Natural killer cell treated with Interleukin-12 subunit alpha and Interleukin-12 subunit beta and Interleukin-15 and Interleukin-18, amount 100 ng/mL, for 72 hours (primary cell): Measurements from ENCODE around the gene SIRT7. TPM values are rescaled to one million over a fixed set of nuclear protein-coding genes. Genes with fewer than 3 reads are reported as not detected.

Experiments
- ATAC-seq, 2 donors: fragments of 150-1000 bp; cut with Tn5 transposase in 1 of 2; sonication (Bioruptor Pico), chemical (Tn5 transposase) in 1 of 2; 2 replicates each; pipeline ENCODE4 v1.10.0; 2021
- DNase-seq: peaks from one replicate; pipeline ENCODE4 v3.0.0; 2022; ENCODE audit warnings: low spot score
- H3K27ac Mint-ChIP-seq, 2 donors: 1 replicate in 1 of 2; 2 replicates in 1 of 2; pipeline ENCODE4 v1.8.0; 2022; ENCODE audit warnings: mixed read lengths in 2 of 2, mild to moderate bottlenecking in 1 of 2, moderate library complexity in 1 of 2
- H3K27me3 Mint-ChIP-seq, 2 donors: 1 replicate in 1 of 2; 2 replicates in 1 of 2; pipeline ENCODE4 v1.8.0; 2022; ENCODE audit warnings: mixed read lengths in 2 of 2
- H3K36me3 Mint-ChIP-seq: one replicate; pipeline ENCODE4 v1.8.0; 2022; ENCODE audit warnings: mixed read lengths
- H3K4me1 Mint-ChIP-seq, 2 donors: 1 replicate in 1 of 2; 2 replicates in 1 of 2; pipeline ENCODE4 v1.8.0; 2022; ENCODE audit warnings: low read depth in 2 of 2, mixed read lengths in 2 of 2, mild to moderate bottlenecking in 1 of 2
- H3K4me3 Mint-ChIP-seq: one replicate; pipeline ENCODE4 v1.8.0; 2022; ENCODE audit warnings: mixed read lengths
- H3K9me3 Mint-ChIP-seq: 2 replicates; pipeline ENCODE4 v1.8.0; 2022; ENCODE audit warnings: mixed read lengths
- total RNA-seq, 2 donors: library from RNA; stranded (reverse); gene quantifications; one replicate each; pipeline ENCODE4 v1.2.3, GENCODE V29; 2022

SIRT7 gene
- total RNA-seq, 2 donors from 2014 or later: 69.4 to 77.6 TPM

DNA sequence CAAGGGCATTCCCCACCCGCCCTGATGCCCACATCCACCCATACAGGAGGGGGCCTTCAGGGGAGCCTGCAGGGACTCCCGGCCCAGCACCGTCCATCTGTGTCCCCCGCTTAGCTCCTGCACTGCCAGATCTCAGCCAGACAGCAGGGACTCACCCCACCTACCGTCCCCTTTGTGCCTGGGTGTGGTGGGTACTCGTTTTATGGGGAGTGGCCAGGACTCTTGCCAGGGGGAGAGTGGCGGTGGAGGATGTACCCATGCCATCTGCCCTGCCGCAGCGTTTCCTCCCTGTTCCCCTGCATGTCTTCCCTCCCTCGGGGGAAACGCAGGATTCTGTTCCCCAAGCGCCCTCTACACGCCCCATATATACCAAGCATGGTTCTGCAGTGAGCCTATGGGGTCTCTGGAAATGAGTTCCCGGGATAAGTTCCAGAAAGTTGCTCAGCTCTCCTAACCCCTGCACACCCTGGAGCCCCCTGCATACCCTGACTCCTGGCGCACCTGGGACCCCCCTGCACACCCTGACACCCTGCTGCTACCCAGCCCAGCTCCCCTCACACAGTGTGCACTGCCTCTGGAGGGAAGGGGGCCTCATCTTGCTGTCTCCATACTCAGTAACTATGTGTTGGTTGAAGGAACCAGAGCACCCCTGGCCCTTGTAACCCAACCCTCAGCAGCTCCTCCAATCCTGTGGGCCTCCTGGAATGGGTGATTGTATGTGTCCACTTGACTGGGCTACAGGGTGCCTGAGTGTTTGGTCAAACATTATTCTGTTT lies 13.8 kb upstream of the SIRT7 start:
- Mint-ChIP-seq H3K9me3 (no peaks in the 10 kb centered on the region), H3K27me3 (peaks cover 0 to 7% of the 10 kb centered on the region in 2 donors), H3K4me1 (peaks cover 0 to 7% of the 10 kb centered on the region in 2 donors), H3K27ac (no peak overlapping the region), H3K36me3 (no peaks in the 10 kb centered on the region), H3K4me3 (no peak overlapping the region)
- DNase-seq (no peak), ATAC-seq (no peak)

DNA sequence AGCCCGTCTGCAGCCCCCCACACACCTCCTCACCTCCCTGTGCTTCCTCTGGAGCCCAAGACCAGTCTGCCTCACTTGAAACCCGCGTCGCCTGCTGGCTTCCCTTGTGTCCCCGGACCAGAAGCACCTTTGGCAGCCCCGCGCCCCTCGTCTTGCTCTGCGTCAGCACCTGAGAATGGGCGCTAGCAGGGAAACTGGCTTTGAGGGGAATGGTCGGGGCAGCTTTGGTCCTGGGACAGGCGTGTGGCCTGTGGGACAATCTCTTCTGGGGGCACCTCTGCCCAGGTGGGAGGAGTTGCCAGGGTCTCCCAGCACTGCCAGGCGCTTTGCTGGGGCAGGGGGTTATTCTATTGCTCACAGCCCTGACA lies 13.2 kb upstream of the SIRT7 start:
- H3K27me3 Mint-ChIP-seq: peaks cover 0 to 7% of the 10 kb centered on the region in 2 donors
- ATAC-seq (no peak), DNase-seq (no peak)
- H3K36me3 Mint-ChIP-seq: no peaks in the 10 kb centered on the region
- H3K9me3 Mint-ChIP-seq: no peaks in the 10 kb centered on the region
- H3K4me3 Mint-ChIP-seq: no peak overlapping the region
- H3K4me1 Mint-ChIP-seq: peaks cover 4 to 9% of the 10 kb centered on the region in 2 donors
- H3K27ac Mint-ChIP-seq: no peak overlapping the region

DNA sequence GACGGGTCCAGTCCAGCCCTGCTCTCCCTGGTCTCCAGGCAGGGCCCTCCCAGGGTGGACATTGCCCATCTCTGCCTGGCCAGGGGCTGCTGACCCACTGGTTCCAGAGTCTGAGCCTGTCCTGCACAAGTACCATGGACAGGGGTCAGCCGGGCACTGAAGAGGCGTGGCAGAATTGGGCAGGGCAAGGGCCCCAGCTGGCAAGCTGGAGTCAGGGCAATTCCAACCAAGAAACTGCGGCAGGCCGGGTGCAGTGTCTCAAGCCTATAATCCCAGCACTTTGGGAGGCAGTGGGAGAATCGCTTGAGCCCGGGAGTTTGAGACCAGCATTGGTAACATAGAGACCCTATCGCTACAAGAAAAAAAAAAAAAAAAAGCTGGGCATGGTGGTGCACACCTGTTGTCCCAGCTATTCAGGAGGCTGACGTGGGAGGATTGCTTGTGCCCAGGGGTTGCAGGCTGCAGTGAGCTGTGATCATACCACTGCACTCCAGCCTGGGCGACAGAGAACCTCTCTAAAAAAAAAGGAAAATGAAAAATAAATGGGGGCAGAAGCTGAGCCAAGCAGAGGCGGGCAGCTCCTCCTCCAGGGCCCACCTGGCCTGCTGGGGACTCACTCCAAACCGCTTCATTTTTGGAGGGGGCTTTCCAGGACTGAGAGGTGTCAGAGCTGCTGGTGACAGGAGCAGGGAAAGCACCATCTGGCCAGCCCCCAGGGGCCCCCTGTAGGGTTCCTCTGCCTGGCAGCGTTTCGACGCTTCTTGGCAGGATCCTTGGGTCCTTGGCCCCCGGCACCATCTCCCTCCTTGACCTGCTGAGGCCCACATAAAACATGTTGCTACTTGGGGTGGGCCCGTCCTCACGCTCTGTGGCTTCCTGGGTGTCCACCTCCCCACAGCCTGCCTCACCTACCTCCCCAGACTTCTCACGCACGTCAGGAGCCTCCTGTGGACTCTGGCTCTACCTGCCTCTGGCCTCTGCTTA lies 12.5 kb upstream of the SIRT7 start:
- DNase-seq (no peak), ATAC-seq (no peak)
- Mint-ChIP-seq H3K27me3 (peaks cover 0 to 7% of the 10 kb centered on the region in 2 donors), H3K4me3 (no peak overlapping the region), H3K27ac (no peak overlapping the region), H3K36me3 (no peaks in the 10 kb centered on the region), H3K4me1 (peaks cover 8 to 9% of the 10 kb centered on the region in 2 donors), H3K9me3 (no peaks in the 10 kb centered on the region)

DNA sequence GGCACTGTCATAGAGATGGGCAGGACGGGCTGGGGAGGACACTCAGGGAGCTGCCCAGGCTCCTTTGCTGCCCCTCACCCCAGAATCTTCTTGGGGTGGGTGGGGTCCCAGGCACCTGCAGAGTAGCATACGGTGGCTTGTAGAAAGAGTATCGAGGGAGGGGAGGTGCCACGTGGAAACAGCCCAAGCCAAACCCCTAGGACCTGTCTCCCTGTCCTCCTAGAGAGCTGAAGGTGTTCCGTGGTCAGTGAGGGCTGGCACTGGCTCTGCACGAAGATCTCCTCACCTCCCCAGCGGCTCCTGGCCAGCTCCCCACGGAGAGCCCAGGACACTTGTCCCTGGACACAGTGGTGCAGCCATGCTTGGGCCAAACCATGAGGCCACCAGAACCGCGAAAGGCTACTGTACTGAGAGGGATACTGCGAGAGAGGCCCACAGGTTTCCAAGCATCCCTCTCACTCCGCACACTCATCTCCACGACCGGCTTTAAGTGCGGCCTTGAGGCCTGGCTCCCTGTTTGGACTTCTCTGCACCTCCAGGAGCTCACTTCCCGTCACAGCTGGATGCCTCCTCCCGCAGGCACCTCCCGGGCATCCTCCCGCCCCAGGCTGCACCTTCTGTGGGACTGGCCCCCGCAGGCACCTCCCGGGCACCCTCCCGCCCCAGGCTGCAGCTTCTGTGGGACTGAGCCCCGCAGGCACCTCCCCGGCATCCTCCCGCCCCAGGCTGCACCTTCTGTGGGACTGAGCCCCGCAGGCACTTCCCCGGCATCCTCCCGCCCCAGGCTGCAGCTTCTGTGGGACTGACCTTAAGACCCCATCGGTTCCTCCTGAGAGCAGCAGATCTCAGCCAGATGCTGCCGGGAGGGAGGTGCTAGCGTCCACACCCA lies 11.5 kb upstream of the SIRT7 start:
- H3K36me3 Mint-ChIP-seq: no peaks in the 10 kb centered on the region
- H3K27ac Mint-ChIP-seq: no peak overlapping the region
- ATAC-seq: no peak
- DNase-seq: no peak
- H3K4me3 Mint-ChIP-seq: no peak overlapping the region
- H3K9me3 Mint-ChIP-seq: no peaks in the 10 kb centered on the region
- peaks cover 8 to 9% of the 10 kb centered on the region in 2 donors for H3K4me1 Mint-ChIP-seq
- peaks cover 0 to 7% of the 10 kb centered on the region in 2 donors for H3K27me3 Mint-ChIP-seq

DNA sequence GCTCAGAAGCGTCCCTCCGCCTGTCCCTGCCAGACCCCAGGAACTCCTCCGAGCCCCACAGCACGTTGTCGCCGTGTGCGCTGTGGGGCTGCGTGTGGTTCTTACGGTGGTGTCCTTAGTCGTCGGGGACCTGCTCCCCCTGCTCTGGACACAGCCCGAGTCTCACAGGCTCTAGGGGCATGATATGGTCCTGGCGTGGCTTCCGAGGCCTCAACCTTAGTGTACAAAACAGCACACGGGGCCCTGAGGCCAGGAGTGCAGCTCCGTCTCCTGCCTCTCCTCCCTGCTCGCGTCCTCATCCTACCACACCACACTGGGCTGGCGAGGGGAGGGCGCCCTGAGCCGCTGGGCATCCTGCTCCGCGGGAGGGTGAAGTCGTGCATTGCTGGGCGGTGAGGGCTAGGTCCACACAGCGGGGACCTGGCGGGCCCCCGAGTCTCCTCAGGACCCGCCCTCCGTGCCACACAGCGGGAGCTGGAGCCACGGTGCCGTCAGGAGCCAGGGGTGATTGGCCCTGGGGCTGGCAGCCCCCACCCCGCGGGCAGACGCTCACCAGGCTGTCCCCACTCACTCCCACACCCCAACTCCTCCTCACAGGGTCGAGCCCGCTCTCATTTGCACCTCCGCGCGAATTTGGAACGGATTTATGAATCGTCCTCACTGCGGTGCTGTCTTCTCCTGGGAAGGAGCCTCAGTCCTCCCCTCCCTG lies 10.7 kb upstream of the SIRT7 start:
- no peak for DNase-seq

DNA sequence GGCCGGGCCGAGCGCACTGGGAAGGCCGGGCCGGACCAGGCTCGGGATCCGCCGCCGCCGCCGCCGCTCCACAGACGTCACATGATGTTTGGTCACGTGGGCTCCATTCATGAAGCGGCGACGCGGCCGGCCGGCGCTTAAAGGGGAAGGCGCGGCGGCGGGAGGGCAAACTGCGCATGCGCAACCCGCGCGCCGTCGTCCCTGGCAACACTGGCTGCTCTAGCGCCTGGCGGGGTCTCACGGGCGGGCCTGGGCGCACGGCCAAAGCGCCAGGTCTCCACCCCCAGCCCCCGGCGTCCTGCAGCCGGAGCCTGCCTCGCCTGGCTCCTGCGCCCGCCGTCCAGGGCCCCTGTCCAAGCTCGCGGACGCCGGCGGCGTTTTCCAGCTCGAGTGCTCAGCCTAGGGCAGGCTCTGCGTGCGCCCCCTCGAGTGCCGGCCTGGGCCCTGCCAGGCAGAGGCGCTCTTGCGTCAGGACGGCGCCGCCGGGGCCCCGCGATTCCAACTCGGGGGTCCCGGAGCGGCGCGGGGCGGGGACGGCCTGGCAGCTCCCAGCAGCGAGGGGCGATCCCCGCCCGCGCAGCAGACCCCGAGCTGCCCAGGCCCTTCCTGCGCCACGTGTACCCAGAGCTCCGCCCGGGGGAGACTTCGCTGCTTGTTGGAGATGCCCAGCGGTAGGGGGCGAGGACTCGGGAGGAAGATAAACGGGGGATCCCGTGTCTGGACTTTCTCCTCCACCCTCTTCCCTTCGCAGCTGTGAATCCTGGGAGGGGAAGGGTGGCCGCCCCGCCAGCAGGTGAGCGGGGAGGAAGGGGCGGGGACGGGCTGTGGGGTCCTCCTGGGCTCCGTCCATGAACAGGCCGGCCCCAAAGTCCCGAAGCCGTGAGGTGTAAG lies 9.9 kb upstream of the SIRT7 start, which contains the start of gene MAFG:
Gene MAFG (minus strand): TSS at position 83 of the 891 bp plus-strand sequence. CDS start 4,550 bp downstream, outside the sequence.
- peak within 1 kb of the TSS; percentile 87 for H3K4me3 Mint-ChIP-seq
- no peaks in the 10 kb centered on the region for H3K36me3 Mint-ChIP-seq
- DNase-seq (peak; percentile 92), ATAC-seq (peak; percentile 81 to 90)
- H3K4me1 Mint-ChIP-seq: peaks cover 14% of the 10 kb centered on the region in 2 donors
- peaks cover 0 to 7% of the 10 kb centered on the region in 2 donors for H3K27me3 Mint-ChIP-seq
- H3K27ac Mint-ChIP-seq: peak within 1 kb of the TSS; percentile 79 to 84
- H3K9me3 Mint-ChIP-seq: no peaks in the 10 kb centered on the region

More for the DNA sequence above, 10.7 kb upstream of the SIRT7 start:
- no peak overlapping the region for H3K27ac Mint-ChIP-seq
- no peak for ATAC-seq
- H3K4me1 Mint-ChIP-seq: peaks cover 11 to 14% of the 10 kb centered on the region in 2 donors
- no peaks in the 10 kb centered on the region for H3K36me3 Mint-ChIP-seq
- peaks cover 0 to 7% of the 10 kb centered on the region in 2 donors for H3K27me3 Mint-ChIP-seq
- H3K9me3 Mint-ChIP-seq: no peaks in the 10 kb centered on the region
- H3K4me3 Mint-ChIP-seq: peak overlapping the region; percentile 34

DNA sequence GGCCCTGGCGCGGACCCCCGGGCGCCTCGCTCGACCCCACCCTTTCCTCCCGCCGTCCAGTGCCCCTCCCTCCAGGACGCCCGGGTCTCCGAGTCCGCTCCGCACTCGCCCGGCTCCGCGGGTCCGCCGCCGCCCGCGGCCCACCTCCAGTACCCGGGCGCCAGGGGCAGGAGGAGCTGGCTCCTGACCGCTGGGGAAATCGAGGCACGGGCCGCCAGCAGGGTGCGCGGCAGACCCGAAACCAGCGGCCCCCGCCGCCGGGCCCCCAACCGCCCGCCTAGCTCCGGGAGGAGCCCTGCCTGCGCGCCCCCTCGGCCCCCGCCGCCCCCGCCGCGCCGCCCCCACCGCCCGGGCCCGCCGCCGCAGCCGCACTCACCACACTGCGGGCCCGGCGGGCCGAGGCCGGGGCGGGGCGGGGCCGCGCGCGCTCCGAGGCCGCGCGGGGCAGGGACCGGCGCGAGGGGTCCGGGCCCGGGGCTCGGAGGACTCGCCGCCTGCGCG lies 9.2 kb upstream of the SIRT7 start:
- peak overlapping the region; percentile 65 for H3K4me3 Mint-ChIP-seq
- H3K36me3 Mint-ChIP-seq: no peaks in the 10 kb centered on the region
- DNase-seq (no peak), ATAC-seq (peak; percentile 1 to 2)
- peaks cover 0 to 7% of the 10 kb centered on the region in 2 donors for H3K27me3 Mint-ChIP-seq
- H3K9me3 Mint-ChIP-seq: no peaks in the 10 kb centered on the region
- no peak overlapping the region for H3K27ac Mint-ChIP-seq
- peaks cover 14% of the 10 kb centered on the region in 2 donors for H3K4me1 Mint-ChIP-seq

DNA sequence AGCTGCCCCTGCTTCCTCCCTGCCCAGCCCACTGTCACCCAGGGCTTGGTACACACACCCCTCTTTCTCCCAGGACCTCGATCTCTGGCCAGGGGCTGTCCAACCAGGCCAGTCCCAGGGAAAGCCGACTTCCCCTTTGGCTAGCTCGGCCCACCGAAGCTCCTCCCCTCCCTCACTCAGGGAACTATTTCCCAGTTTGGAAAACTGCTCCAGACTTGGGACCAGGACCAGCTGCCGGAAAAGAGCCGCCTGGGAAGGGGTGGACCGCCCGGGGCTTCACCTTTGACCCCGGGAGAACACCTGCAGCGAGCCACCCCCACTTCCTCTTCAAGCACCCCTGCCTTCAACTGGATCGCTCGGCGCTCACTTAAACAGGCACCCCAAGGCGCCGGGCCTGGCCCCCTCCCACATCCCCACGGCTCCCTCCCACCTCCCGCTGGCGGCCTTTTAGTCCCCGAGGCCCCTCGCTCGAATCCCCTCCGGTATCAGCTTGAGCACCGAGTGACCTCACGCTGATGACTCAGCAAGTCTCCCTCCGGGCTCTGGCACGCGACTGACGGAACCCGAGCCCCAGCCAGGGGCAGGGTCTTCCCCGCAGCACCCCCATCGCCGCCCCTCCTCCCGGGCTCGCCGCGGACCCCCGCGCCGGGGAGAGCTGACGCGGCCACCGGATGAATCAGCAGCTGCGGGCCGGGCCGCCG lies 8.6 kb upstream of the SIRT7 start:
- H3K27me3 Mint-ChIP-seq: peaks cover 0 to 5% of the 10 kb centered on the region in 2 donors
- DNase-seq (peak; percentile 72), ATAC-seq (peak; percentile 4 to 14)
- H3K27ac Mint-ChIP-seq: peak overlapping the region; percentile 79 to 84
- H3K4me1 Mint-ChIP-seq: peaks cover 14% of the 10 kb centered on the region in 2 donors
- peak overlapping the region; percentile 87 for H3K4me3 Mint-ChIP-seq
- no peaks in the 10 kb centered on the region for H3K9me3 Mint-ChIP-seq
- H3K36me3 Mint-ChIP-seq: no peaks in the 10 kb centered on the region

DNA sequence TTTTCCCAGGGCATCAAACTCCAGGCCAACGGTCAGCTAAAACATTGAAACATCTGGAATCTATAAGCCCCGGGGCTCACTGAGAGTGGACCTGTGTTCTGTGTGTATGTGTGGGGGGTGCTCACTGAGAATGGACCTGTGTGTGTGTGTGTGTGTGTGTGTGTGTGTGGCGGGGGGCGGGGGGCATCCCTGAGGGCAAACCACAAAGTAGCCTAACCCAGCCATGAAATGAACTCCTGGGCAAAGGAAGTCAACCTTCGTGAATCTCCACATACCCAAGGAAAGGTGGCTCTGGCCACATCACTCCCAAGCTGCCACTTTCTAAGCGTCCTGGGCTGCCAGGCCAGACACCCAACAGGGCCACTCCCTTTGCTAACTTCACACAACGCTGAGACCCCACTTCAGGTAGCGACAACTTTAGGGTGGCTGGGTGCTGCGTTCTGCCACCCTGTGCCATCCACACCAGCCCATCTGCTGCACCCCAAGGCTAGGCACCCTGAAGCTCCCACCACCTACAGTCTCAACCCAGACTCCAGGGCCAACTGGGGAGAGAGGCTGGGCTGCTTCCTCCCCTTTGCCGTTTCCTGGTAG lies 8.0 kb upstream of the SIRT7 start:
- H3K4me1 Mint-ChIP-seq: peaks cover 13 to 14% of the 10 kb centered on the region in 2 donors
- ATAC-seq (no peak), DNase-seq (no peak)
- peak overlapping the region; percentile 87 for H3K4me3 Mint-ChIP-seq
- peaks cover 0 to 2% of the 10 kb centered on the region in 2 donors for H3K27me3 Mint-ChIP-seq
- H3K9me3 Mint-ChIP-seq: no peaks in the 10 kb centered on the region
- peak overlapping the region; percentile 79 to 84 for H3K27ac Mint-ChIP-seq
- H3K36me3 Mint-ChIP-seq: no peaks in the 10 kb centered on the region

DNA sequence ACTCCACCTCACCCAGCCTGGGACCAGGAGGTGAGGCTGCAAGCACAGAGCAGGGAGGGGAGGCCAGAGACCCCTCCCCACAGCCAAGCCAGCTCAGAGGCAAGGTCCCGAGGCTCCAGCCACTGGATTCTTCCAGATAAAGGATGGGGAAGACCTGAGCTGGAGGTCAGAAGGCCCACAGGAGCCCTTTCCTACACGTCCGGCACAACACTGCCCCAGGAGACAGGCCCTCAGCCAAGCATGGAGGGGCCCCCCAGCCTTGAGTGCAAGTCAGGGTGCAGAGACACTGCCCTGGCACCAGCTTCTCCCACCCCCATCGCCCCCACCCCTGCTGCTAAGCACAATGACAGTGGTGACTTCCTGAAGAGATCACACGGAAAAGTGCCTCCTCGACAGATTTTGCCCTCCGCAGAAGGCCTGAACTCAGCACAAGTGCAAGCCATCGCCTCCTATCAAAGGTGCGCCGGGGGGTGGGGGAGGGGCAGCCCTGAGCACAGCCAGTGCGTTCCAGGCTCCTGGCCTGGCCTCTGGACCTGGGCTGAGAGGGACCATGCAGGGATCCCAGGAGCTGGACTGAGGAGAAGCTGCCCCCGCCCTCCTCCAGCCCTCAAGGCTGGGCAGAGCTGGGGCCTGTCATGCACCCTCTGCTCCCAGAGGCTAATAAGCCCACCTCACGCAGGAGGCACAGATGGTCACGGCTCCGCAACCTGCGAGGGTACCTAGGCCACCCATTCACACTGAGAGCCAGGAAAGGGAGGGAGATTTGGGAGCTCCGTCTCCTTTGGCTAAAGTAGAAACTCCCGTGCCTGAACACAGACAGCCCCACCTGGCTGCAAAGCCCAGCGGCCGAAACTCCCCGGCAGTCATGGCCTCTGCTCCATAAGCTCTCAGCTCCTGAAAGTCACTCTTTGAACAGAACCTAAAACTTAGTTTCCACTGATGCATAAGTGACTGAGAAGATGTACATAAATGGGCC lies 6.9 kb upstream of the SIRT7 start:
- Mint-ChIP-seq H3K4me3 (peak overlapping the region; percentile 30), H3K36me3 (no peaks in the 10 kb centered on the region), H3K4me1 (peaks cover 11 to 14% of the 10 kb centered on the region in 2 donors), H3K27ac (peak overlapping the region in 1 of 2 donors; percentile 84), H3K9me3 (no peaks in the 10 kb centered on the region), H3K27me3 (no peaks in the 10 kb centered on the region)
- DNase-seq (no peak), ATAC-seq (no peak)
